Cardiac muscle cell (in vitro differentiated cells and primary cell): Measurements from ENCODE around the gene CCK. TPM values are rescaled to one million over a fixed set of nuclear protein-coding genes. Genes with fewer than 3 reads are reported as not detected.

Source experiments
- DNase-seq, 2 donors: peaks; one replicate each; pipeline versions ENCODE4 v3.0.0 to v3.0.0-alpha.2; 2010 to 2017; ENCODE audit warnings: low read depth in 1 of 2, low spot score in 1 of 2
- H3K27ac ChIP-seq: fragments of 200-600 bp; sonication (generic); 2 replicates; pipeline ENCODE4 v1.5.1; 2016
- H3K27me3 ChIP-seq: fragments of 200-600 bp; sonication (generic); 2 replicates; pipeline ENCODE4 v1.6.0; 2016; ENCODE audit warnings: control low read depth
- H3K36me3 ChIP-seq: fragments of 200-600 bp; sonication (generic); 2 replicates; pipeline ENCODE4 v1.5.1; 2016; ENCODE audit warnings: control low read depth
- H3K4me1 ChIP-seq: fragments of 200-600 bp; sonication (generic); 2 replicates; pipeline ENCODE4 v1.8.1; 2017; ENCODE audit warnings: low read depth, mild to moderate bottlenecking, mixed run types
- H3K4me3 ChIP-seq: fragments of 200-600 bp; sonication (generic); 2 replicates; pipeline ENCODE4 v1.5.1; 2016; ENCODE audit warnings: mild to moderate bottlenecking
- H3K9me3 ChIP-seq: fragments of 200-600 bp; sonication (generic); 2 replicates; pipeline ENCODE4 v1.5.1; 2017; ENCODE audit warnings: low read depth, mild to moderate bottlenecking, control low read depth
- CTCF ChIP-seq: IDR thresholded peaks from 2 replicates; pipeline ENCODE4 v1.5.1; 2012; ENCODE audit warnings: low read depth, mild to moderate bottlenecking, low read length
- polyA plus RNA-seq: library from polyadenylated mRNA; unstranded; fragments of >200 nt; fragmentation: Nextera tagmentation; extraction: Ambion mirVana; gene quantifications from 2 replicates; pipeline ENCODE4 v1.2.1, GENCODE V29; 2016
- total RNA-seq: library from RNA; depleted of rRNA; stranded (reverse); fragments of >200 nt; gene quantifications from 2 replicates; pipeline ENCODE4 v1.2.3, GENCODE V29; 2016

The CCK gene
- 0.39 TPM in 1 of 2 replicates, not detected in the other for total RNA-seq
- 0.65 TPM in 1 of 2 replicates, not detected in the other for polyA plus RNA-seq

- Histone ChIP-seq H3K4me3 (no peak within 1 kb of the TSS), H3K4me1 (no peaks in the 10 kb centered on the region), H3K27ac (no peak within 1 kb of the TSS), H3K9me3 (no peaks in the 10 kb centered on the region), H3K36me3 (no peaks in the 10 kb centered on the region), H3K27me3 (peaks cover 52% of the 10 kb centered on the region)
- DNase-seq: no peak
- no peak for TF ChIP-seq CTCF
Measured at GRCh38 chr3:42266085-42266484, at the start of gene CCK. CCK (minus strand) TSS chr3:42266185; CDS start chr3:42263630, 2,555 bp downstream.

DNA sequence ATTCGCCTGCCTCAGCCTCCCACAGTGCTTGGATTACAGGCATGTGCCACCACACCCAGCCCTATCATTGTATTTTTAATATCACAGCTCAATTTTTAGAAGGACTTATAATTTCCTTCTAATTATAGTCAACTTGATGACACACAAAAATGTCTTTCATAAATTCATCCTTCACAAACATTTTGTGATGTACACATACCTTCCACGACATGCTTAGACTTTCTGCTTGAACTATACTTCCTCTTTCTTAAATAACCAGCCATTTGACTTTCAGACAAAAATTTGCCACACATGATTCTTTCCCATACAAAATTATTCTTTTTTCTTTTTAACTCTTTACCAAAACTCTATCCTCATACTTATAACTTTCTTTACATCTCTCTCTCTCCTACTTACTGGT is 48.4 kb upstream of the CCK start:
- Histone ChIP-seq H3K27me3 (no peaks in the 10 kb centered on the region), H3K4me3 (no peak overlapping the region), H3K27ac (no peak overlapping the region), H3K4me1 (no peaks in the 10 kb centered on the region), H3K9me3 (no peaks in the 10 kb centered on the region), H3K36me3 (no peaks in the 10 kb centered on the region)
- no peak for DNase-seq
- no peak for TF ChIP-seq CTCF

DNA sequence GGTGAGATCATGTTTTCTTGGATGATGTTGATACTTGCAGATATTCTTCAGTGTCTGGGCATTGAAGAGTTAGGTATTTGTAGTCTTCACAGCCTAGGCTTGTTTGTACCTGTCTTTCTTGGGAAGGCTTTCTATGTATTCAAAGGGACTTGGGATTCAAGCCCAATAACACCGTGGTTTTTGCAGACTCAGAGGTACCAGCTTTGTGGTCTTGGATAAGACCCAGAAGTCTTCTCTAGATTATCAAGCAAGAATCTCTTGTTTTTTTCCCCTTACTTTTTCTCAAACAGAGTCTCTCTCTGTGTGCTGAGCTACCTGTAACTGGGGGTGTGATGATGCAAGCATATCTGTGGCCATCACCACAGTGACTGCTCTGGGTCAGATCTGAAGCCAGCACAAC is 42.7 kb upstream of the CCK start:
- Histone ChIP-seq H3K27ac (no peak overlapping the region), H3K4me1 (no peaks in the 10 kb centered on the region), H3K36me3 (no peaks in the 10 kb centered on the region), H3K4me3 (no peak overlapping the region), H3K9me3 (no peaks in the 10 kb centered on the region), H3K27me3 (peaks cover 4% of the 10 kb centered on the region)
- TF ChIP-seq CTCF: no peak
- no peak for DNase-seq

DNA sequence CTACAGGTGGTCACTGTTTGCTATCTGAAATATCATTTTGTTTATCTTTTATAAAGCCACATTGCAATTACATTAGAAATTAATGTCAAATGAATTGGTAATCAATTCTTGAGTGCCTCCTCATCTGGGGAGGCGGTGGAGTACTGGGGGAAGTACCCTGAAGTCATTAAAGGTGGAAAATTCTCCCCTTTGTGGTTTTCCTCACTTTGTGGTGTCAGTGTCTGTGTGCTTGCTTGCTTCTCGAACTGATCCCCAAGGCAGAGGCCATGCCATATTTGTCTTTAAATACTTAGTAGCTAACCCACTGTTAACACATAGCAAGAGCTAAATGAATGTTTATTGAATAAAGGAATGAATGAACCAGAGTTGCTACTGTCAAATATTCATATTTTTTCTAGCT is 40.5 kb upstream of the CCK start:
- Histone ChIP-seq H3K27me3 (peaks cover 4% of the 10 kb centered on the region), H3K9me3 (no peaks in the 10 kb centered on the region), H3K4me1 (no peaks in the 10 kb centered on the region), H3K27ac (no peak overlapping the region), H3K4me3 (no peak overlapping the region), H3K36me3 (no peaks in the 10 kb centered on the region)
- DNase-seq: no peak
- no peak for TF ChIP-seq CTCF

GRCh38 chr3:42302924-42303634 is 37.1 kb upstream of the CCK start:
- DNase-seq: no peak
- Histone ChIP-seq H3K36me3 (no peaks in the 10 kb centered on the region), H3K4me3 (no peak overlapping the region), H3K9me3 (no peaks in the 10 kb centered on the region), H3K27ac (no peak overlapping the region), H3K27me3 (peaks cover 4% of the 10 kb centered on the region), H3K4me1 (no peaks in the 10 kb centered on the region)
- no peak for TF ChIP-seq CTCF
